Panc1 (cell line): ENCODE measurements around the gene TNRC6C. TPM values are rescaled to one million over a fixed set of nuclear protein-coding genes. Genes with fewer than 3 reads are reported as not detected.

Experiments used
- ATAC-seq: fragments of 200-7000 bp; cut with Tn5 transposase; 2 replicates; pipeline ENCODE4 v1.9.1; 2020; ENCODE audit warnings: mild to moderate bottlenecking, moderate library complexity
- BruUV-seq: library from RNA; stranded (reverse); fragments of 400-500 nt; replicated peaks from 2 replicates; lab custom pipeline; 2021; lab: Mats Ljungman, UMichigan
- CTCF ChIA-PET: fragments of 300-600 bp; sonication (Branson Sonifier 250); formaldehyde crosslinking; loops from one replicate; lab custom pipeline; 2022; ENCODE audit warnings: antibody characterized with exemption; lab: Charles Lee
- POLR2A ChIA-PET: fragments of 300-600 bp; sonication (Branson Sonifier 250); formaldehyde crosslinking; loops from one replicate; lab custom pipeline; 2022; ENCODE audit warnings: antibody characterized with exemption; lab: Charles Lee
- DNase-seq: peaks from one replicate; pipeline ENCODE4 v3.0.0-alpha.2; 2010; ENCODE audit warnings: low read depth, low spot score
- H3K27ac ChIP-seq: 2 replicates; pipeline ENCODE4 v1.5.1; 2011; ENCODE audit warnings: mild to moderate bottlenecking, low read length, inconsistent platforms
- H3K27me3 ChIP-seq: fragments of 200-500 bp; sonication (Bioruptor generic); 2 replicates; pipeline ENCODE4 v1.6.0; 2014; ENCODE audit warnings: low read length, inconsistent platforms; ENCODE audit not compliant: control insufficient read depth, insufficient read depth
- H3K36me3 ChIP-seq: fragments of 200-500 bp; sonication (Bioruptor generic); 2 replicates; pipeline ENCODE4 v1.5.1; 2014; ENCODE audit warnings: inconsistent platforms, mild to moderate bottlenecking, low read length, moderate library complexity; ENCODE audit not compliant: control insufficient read depth, insufficient read depth
- H3K4me1 ChIP-seq: 2 replicates; pipeline ENCODE4 v1.5.1; 2011; ENCODE audit warnings: inconsistent platforms, mild to moderate bottlenecking, low read length, moderate library complexity; ENCODE audit not compliant: control insufficient read depth, insufficient read depth
- H3K4me3 ChIP-seq, 2 experiments: 2 replicates each; pipeline ENCODE4 v1.5.1; 2011 to 2012; ENCODE audit warnings: low read depth in 2 of 2, low read length in 2 of 2, mild to moderate bottlenecking in 2 of 2, inconsistent platforms in 1 of 2, moderate library complexity in 1 of 2
- H3K9me3 ChIP-seq: fragments of 200-500 bp; sonication (Bioruptor generic); 2 replicates; pipeline ENCODE4 v1.5.1; 2014; ENCODE audit warnings: low read depth, mild to moderate bottlenecking, inconsistent platforms, low read length, moderate library complexity; ENCODE audit not compliant: control insufficient read depth, insufficient read depth
- POLR2AphosphoS5 ChIP-seq: IDR thresholded peaks from 2 replicates; pipeline ENCODE4 v1.6.1; 2012; ENCODE audit warnings: mild to moderate bottlenecking, low read depth, low read length, moderate library complexity
- SIN3A ChIP-seq: IDR thresholded peaks from 2 replicates; pipeline ENCODE4 v1.6.1; 2012; ENCODE audit warnings: low read depth, mild to moderate bottlenecking, low read length, moderate library complexity, borderline replicate concordance; ENCODE audit not compliant: insufficient read depth
- TCF7L2 ChIP-seq: IDR thresholded peaks from 2 replicates; pipeline ENCODE4 v1.6.1; 2011; ENCODE audit warnings: mild to moderate bottlenecking, low read depth, low read length, inconsistent platforms
- in situ Hi-C: cut with HindIII; loops from 2 replicates; pipeline ENCODE4 v1.10.0; 2016; ENCODE audit warnings: low sequenced_read_pairs, low pct_unique_long_range_greater_than_20kb
- intact Hi-C: fragments of 100-400 bp; cut with micrococcal nuclease; formaldehyde crosslinking; loops from one replicate; pipeline ENCODE4 v1.10.0; 2022; ENCODE audit not compliant: unreplicated experiment
- total RNA-seq: library from RNA; stranded (reverse); gene quantifications from one replicate; pipeline ENCODE4 v1.2.1, GENCODE V29; 2021; ENCODE audit not compliant: unreplicated experiment
- TF ChIP-seq, protein P1 (sequence below): fragments of 450-650 bp; IDR thresholded peaks from 2 replicates; pipeline ENCODE4 v1.5.1; 2017; ENCODE audit warnings: mild to moderate bottlenecking
- TF ChIP-seq, protein P2 (sequence below), 2 experiments: IDR thresholded peaks; 2 replicates each; pipeline ENCODE4 v1.6.1; 2011 to 2012; ENCODE audit warnings: low read depth in 2 of 2, control low read depth in 1 of 2, low read length in 1 of 2, mild to moderate bottlenecking in 1 of 2, moderate library complexity in 1 of 2; ENCODE audit not compliant: insufficient read depth in 1 of 2

Gene TNRC6C
- total RNA-seq, 1 experiment from 2014 or later, result 10.1 TPM

DNA sequence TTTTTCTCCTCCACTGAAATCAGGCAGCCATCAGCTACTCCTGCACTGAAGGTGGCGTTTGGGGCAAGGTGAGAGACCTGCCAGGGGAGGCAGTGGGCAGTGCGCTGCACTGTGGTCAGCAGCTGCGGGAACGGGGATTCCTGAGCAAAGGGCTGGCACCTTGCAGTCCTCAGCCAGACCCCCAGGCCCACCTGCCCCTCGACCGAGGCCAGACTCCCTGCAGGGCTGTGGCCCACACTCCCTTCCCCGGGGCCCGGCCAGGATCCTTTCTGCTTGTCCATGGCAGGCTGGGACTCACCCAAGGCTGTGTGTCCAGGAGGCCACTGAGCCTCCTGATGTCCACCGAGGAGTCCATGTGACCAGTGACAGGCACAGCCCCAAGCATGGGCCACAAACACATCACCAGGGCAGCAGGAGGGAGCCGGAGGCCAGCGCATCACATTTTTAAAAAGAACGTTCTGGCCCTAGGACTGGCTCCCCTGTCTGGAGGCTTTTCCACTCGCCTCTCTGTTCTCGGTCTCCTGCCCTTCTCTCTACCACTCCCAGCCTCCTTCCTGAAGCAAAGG is 28.5 kb upstream of the TNRC6C start:
- POLR2A ChIA-PET, result no interaction called here
- Histone ChIP-seq H3K4me1 (no peaks in the 10 kb centered on the region), H3K36me3 (no peaks in the 10 kb centered on the region), H3K27me3 (peaks cover 2% of the 10 kb centered on the region), H3K4me3 (no peak overlapping the region), H3K9me3 (no peaks in the 10 kb centered on the region), H3K27ac (no peak overlapping the region)
- CTCF ChIA-PET, result no interaction called here
- in situ Hi-C loops, result no loop called here
- no TSS peak for BruUV-seq
- no peak for DNase-seq
- peak; percentile 40; the same call in 1 of the 2 replicates for ATAC-seq
- intact Hi-C loops, result no loop called here
- TF ChIP-seq SIN3A, result no peak
- TF ChIP-seq TCF7L2, result no peak
- TF ChIP-seq POLR2AphosphoS5, result no peak
- TF ChIP-seq, protein P1, sequence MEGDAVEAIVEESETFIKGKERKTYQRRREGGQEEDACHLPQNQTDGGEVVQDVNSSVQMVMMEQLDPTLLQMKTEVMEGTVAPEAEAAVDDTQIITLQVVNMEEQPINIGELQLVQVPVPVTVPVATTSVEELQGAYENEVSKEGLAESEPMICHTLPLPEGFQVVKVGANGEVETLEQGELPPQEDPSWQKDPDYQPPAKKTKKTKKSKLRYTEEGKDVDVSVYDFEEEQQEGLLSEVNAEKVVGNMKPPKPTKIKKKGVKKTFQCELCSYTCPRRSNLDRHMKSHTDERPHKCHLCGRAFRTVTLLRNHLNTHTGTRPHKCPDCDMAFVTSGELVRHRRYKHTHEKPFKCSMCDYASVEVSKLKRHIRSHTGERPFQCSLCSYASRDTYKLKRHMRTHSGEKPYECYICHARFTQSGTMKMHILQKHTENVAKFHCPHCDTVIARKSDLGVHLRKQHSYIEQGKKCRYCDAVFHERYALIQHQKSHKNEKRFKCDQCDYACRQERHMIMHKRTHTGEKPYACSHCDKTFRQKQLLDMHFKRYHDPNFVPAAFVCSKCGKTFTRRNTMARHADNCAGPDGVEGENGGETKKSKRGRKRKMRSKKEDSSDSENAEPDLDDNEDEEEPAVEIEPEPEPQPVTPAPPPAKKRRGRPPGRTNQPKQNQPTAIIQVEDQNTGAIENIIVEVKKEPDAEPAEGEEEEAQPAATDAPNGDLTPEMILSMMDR, result no peak
- TF ChIP-seq, protein P2, sequence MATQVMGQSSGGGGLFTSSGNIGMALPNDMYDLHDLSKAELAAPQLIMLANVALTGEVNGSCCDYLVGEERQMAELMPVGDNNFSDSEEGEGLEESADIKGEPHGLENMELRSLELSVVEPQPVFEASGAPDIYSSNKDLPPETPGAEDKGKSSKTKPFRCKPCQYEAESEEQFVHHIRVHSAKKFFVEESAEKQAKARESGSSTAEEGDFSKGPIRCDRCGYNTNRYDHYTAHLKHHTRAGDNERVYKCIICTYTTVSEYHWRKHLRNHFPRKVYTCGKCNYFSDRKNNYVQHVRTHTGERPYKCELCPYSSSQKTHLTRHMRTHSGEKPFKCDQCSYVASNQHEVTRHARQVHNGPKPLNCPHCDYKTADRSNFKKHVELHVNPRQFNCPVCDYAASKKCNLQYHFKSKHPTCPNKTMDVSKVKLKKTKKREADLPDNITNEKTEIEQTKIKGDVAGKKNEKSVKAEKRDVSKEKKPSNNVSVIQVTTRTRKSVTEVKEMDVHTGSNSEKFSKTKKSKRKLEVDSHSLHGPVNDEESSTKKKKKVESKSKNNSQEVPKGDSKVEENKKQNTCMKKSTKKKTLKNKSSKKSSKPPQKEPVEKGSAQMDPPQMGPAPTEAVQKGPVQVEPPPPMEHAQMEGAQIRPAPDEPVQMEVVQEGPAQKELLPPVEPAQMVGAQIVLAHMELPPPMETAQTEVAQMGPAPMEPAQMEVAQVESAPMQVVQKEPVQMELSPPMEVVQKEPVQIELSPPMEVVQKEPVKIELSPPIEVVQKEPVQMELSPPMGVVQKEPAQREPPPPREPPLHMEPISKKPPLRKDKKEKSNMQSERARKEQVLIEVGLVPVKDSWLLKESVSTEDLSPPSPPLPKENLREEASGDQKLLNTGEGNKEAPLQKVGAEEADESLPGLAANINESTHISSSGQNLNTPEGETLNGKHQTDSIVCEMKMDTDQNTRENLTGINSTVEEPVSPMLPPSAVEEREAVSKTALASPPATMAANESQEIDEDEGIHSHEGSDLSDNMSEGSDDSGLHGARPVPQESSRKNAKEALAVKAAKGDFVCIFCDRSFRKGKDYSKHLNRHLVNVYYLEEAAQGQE (IDR thresholded peaks at IDR 0.05; ENCODE audit: insufficient read depth in 1 of 2, low read depth in 2 of 2, low read length in 1 of 2), result no peak

DNA sequence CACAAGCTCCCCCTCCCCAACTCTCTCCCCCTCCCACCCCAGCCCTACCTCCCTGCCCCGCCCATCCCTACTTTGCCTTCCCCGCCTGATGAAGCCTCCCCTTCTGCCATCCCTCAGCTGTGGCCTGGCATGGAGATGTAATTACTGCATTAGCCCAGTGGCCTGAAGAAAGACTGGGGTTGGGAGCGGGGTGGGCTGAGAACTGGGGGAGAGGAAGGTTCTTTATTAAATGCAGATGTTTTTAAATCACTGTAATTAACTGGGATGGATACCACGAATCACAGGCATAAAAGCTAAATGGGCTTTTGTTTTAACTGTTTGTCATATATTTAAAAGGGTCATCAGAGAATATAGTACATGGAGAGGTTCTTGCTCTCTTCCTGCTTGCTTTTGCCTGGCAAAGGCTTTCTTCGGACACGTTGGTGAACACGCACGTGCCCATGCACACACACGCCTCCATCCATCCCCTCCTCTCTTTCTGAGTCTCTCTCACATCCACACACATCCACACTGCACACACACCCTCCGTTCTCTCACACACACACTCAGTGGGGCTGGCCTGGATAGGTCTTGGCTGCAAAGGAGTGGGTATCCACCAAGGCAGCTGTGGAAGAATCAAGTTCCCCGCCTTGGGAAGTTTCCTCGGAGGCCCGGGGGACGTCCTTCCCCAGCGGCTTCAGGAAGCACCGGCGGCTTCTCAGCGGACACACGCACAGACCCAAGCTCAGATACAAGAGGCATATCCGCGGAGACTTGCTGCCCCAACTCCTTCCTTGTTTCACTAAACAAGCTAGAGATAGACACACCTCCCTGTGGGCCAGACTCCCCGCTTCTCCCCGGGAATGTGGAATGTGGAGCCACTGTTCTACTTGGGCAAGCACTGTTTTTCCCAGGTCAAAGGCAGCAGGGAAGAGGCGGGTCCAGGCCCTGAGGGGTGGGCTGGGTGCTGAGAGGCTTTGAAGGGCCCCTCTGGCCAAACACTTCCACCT is 27.4 kb upstream of the TNRC6C start:
- H3K4me1 ChIP-seq, result no peaks in the 10 kb centered on the region
- POLR2A ChIA-PET, result no interaction called here
- BruUV-seq, result no TSS peak
- no peaks in the 10 kb centered on the region for H3K9me3 ChIP-seq
- ATAC-seq, result no peak
- intact Hi-C loops, result no loop called here
- TF ChIP-seq, protein P2 (IDR thresholded peaks at IDR 0.05; ENCODE audit: insufficient read depth in 1 of 2, low read depth in 2 of 2, low read length in 1 of 2), result no peak
- TF ChIP-seq SIN3A, result no peak
- no peak for TF ChIP-seq POLR2AphosphoS5
- TF ChIP-seq TCF7L2, result no peak
- TF ChIP-seq, protein P1, result no peak
- no peak for DNase-seq
- no peaks in the 10 kb centered on the region for H3K36me3 ChIP-seq
- H3K27me3 ChIP-seq, result peaks cover 5% of the 10 kb centered on the region
- H3K27ac ChIP-seq, result no peak overlapping the region
- in situ Hi-C loops, result no loop called here
- no peak overlapping the region for H3K4me3 ChIP-seq
- CTCF ChIA-PET, result no interaction called here
